Pulmonary artery endothelial cell (primary cell): Measurements from ENCODE around the gene TTC1. TPM values are rescaled to one million over a fixed set of nuclear protein-coding genes. Genes with fewer than 3 reads are reported as not detected.
A peak's percentile ranks its signal among the peaks of the same experiment; 100 is the strongest.
"Not testable (repeated sequence)": the region's sequence is repeated elsewhere in the genome, so short reads cannot be mapped to it uniquely, and the experiment has no call there.

Experiments
- DNase-seq: peaks from one replicate; pipeline ENCODE4 v3.0.0-alpha.2; 2011; ENCODE audit warnings: low read depth, low spot score
- total RNA-seq: library from RNA; depleted of rRNA; stranded (reverse); fragments of >200 nt; gene quantifications from 2 replicates; pipeline ENCODE4 v1.2.3, GENCODE V29; 2014

The TTC1 gene, protein sequence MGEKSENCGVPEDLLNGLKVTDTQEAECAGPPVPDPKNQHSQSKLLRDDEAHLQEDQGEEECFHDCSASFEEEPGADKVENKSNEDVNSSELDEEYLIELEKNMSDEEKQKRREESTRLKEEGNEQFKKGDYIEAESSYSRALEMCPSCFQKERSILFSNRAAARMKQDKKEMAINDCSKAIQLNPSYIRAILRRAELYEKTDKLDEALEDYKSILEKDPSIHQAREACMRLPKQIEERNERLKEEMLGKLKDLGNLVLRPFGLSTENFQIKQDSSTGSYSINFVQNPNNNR
- 46.2 and 57.0 TPM in 2 replicates for total RNA-seq

DNA sequence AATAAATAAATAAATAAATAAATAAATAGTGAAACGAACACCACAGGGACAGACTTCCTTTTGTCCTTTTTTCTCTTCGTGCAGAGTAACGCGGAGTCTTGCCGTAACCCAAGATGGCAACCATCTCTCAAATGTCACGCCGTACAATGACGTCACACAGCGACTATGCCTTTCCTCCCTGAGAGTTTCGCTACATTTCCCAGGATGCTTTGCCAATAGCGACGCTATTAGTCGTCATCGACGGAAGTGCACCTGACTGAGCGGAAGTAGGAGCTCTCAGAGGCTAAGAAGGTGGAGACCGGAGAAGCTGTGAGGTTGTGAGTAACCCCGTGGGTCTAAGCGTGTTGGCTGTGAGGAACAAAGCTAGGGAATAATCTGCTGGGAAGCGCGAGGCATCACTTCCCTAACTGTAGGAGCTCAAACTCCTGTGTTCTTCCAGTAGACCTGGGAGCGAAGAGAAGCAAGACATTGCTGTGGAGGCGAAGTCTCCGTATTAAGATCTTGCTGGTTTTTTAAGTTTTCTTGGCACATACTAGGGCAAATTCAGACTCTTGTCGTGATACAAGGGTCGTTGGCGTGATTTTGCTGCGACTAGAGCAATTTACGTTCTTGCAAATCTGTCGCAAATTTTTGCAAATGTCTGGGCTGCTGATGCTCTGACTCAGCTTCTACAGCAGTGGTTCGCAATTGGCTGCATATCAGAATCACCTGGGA lies at the start of gene TTC1:
Gene TTC1, plus strand, starts transcription at position 263 of the 714 bp plus-strand sequence. CDS start 1,390 bp downstream, outside the sequence.
- peak; percentile 97 for DNase-seq

DNA sequence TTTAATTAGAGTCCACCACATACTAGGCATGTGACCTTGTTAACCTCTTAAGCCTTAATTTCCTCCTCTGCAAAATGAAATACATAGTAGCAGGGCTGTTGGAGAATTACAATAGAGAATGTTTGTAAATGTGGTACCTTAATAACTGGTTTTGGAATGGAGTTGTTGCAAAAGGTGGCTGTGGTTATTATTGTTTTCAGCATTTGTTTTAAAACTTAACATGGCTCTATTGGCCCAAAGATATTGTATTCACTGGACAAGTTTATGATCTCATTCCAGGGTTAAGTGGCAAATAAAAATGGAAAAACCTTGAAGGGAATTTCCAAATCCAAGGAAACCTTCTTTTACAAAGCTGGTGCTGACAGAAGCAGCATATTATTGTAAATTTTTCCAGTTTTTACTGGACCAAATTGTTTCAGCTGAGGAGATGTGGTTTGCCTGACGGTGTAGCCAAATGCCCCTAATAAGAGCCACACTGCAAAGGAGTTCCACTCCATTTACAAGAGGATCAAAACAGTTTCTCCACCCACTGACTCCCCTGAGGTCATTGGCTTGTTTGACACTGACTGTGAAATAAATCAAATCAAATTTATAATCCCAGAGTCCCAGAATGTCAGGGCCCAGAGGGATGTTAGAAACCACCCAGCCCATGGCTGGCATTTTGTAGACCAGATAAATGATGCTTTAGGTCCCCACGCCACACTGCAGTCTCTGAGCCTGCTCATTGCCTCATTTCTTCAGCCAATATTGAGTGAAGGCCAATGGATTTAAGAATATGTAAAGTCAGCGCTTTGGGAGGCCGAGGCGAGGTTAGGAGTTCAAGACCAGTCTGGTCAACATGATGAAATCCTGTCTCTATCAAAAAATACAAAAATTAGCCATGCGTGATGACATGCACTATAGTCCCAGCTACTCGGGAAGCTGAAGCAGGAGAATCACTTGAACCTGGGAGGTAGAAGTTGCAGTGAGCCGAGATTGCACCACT lies 47.5 kb upstream of the TTC1 start:
- no peak for DNase-seq

GRCh38 chr5:159962214-159962613 lies 46.7 kb upstream of the TTC1 start:
- no peak for DNase-seq

- no peak for DNase-seq
These were observed 45.0 kb upstream of the TTC1 start for GRCh38 chr5:159963935-159964334.

DNA sequence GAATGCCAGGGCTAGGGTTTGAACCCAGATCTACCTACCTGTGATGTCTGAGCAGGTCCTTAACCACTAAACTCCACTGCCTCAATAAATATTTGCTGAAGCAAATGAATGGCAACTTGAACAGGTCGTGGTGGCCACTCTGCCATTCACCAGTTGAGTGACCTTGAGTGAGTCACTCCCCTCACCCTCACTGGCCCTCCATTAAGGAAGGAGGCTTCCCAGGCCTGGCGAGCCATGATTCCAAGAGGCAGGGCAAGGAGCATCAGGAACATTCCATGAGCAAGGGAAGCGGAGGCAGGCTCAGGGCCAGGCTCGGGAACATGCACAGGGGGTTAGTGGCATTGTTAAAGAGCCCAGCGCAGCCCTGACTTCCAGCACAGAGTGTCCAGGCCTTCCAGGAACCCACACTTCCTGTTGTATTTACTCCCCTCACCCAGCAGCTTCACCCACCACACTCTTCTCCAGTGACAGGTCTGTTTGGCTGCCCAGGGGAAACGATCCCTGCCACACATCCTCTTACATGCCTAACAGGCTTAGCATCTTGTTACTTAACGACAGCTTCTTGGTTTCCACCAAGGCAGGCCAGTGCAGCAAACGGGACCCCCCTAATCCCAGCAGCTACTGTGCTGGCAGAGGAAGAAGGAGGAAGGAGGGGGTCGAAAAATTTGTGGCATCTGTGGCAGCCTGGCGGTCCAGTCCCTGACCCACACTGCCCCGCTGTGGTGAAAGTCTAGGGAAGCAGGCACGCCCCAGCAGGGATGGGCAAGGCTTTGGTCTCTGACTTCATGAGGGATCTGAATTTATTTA lies 43.7 kb upstream of the TTC1 start:
- DNase-seq, result no peak

DNA sequence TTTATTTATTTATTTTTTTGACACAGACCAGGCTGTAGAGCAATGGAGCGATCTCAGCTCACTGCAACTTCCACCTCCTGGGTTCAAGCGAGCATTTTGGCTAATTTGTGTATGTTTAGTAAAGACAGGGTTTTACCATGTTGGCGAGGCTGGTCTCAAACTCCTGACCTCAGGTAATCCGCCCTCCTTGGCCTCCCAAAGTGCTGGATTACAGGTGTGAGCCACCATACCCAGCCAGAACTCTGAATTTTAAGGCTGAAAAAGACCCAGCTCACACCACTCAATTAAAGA lies 43.2 kb upstream of the TTC1 start:
- not testable (repeated sequence) for DNase-seq

- no peak for DNase-seq
These were observed 39.0 kb upstream of the TTC1 start for GRCh38 chr5:159969966-159970365.

DNA sequence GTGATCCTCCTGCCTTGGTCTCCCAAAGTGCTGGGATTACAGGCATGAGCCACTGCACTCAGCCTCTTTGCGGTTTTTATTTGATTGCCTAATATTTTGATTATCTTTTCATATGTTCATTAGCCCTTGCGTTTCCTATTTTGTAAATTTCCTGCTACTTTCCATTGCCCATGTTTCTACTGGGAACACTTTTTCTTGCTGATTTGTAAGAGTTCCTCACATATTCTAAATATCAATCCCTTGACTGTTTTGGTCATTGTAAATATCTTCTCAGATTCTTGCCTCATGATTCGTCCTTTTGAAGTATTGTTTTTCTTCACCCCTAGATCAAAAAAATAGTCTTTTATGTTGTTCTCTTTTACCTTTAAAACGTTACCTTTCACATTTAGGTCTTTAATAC lies 37.9 kb upstream of the TTC1 start:
- DNase-seq, result no peak

GRCh38 chr5:159971514-159971913 lies 37.4 kb upstream of the TTC1 start:
- no peak for DNase-seq

GRCh38 chr5:159971931-159972461 lies 36.9 kb upstream of the TTC1 start:
- DNase-seq, result no peak

- no peak for DNase-seq
These were observed 36.2 kb upstream of the TTC1 start for GRCh38 chr5:159972538-159973362.

- DNase-seq, result peak; percentile 44
These were observed 33.4 kb upstream of the TTC1 start for GRCh38 chr5:159975462-159976019.

- DNase-seq, result no peak
These were observed 32.0 kb upstream of the TTC1 start for GRCh38 chr5:159976921-159977320.

DNA sequence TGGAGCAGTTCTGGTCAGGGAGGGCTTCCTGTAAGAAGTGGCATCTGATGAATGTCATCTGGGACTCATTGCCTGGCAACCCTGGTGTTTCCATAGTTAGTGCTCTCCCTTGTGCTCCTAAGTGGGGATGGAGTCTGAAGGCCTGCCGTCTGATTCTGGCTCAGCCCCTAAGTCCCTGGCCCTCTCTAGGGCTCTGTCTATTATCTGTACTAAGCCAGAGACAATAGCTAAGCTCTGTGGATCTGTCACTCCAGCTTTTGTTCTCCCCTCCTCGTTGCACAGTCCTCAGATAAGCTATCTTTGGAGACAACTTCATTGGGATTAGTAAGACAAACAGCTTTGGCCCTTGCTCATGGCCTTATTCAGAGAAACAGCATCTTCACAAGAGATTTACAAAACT lies 30.6 kb upstream of the TTC1 start:
- DNase-seq, result no peak

DNA sequence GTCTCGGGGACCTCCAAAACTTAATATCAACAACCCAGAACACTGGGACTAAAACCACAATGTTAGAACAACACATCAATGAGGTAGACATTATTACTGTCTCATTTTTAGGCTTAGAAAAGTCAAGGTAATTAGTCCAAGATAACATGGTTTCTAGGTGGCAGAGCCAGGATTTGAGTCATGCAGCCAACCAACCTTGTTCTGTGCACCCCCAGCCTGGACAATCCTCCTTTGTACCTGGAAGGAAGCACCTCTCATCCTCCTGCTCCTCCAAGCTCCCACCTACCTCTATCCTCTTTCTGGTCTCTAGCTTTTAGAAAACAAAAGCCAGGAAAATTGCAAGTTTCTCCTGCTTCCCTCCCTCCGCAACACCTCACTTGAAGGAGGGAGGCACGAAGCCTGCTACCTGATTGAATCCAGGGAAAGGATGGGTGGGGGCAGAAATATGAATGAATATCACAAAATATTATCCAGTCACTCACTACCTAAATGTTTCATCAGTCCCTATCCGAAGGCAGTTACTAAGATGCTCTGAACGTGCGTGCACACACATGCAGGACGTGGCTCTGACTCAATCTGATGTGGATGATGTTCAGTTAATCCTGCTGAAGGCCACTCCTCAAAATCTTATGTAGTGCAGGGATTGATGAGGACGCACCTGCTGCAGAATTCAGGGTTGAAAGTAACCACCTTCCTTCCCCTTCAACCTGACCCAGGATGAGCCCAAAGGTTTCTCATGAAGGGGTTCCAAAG lies 26.3 kb upstream of the TTC1 start:
- no peak for DNase-seq

DNA sequence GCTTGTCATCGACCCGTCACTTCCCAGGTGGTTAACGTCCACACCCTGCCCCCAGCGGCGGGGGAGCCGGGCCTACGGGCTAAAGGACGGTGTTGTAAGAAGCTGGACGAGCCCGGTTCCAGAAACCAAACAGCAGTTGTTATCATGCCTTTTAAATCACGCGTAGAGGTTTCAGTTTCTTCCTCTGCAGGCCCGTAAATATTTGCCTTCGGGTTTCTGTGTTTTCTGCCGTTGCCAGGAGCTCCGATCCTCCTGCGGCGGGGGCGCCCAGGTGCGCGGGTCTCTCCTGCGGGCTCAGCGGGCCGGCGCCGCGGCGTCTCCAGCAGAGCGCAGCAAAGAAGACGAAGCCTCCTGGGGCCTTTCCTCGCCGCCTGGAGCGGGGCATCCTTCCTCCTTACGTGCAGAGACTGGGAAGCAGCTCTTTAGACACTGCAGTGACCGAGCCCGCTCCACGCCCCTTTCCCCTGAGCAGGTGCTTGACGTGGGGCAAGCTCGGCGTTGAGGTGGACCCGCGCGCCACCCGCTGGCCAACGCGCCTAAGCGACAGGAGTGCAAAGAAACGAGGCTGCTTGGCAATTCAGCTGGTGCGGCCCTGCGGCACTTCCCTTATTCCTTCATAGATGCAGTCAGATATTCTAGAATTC lies 21.8 kb upstream of the TTC1 start:
- DNase-seq, result peak; percentile 5

- DNase-seq, result no peak
These were observed 18.4 kb upstream of the TTC1 start for GRCh38 chr5:159990506-159990905.

DNA sequence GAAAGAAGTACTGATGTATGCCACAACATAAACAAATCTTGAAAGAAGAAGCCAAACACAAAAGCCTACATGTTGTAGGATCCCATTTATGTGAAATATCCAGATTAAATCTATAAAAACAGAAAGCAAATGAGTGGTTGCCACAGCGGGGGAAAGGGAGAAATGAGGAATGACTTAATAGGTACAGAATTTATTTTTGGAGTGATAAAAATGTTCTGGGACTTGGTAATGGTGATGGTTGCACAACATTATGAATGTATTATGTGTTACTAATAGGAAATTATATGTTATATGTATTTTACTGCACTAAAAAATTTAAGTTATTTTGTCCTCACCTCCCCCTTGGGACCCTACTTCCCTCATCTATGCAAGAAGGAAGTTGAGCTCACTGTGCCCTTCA lies 16.4 kb upstream of the TTC1 start:
- DNase-seq, result no peak
